IMR-90 (cell line): Measurements from ENCODE around the gene CMTM8.
"Not testable (repeated sequence)": the region's sequence is repeated elsewhere in the genome, so short reads cannot be mapped to it uniquely, and the experiment has no call there.

Experiments
- BHLHE40 ChIP-seq: fragments of 150-350 bp; IDR thresholded peaks from 2 replicates; pipeline ENCODE4 v1.6.1; 2016; ENCODE audit warnings: mild to moderate bottlenecking, low read depth, low read length
- CHD1 ChIP-seq: IDR thresholded peaks from 2 replicates; pipeline ENCODE4 v1.6.1; 2012; ENCODE audit warnings: low read depth, low read length, improper control_type of control experiment
- FOS ChIP-seq: fragments of 150-350 bp; IDR thresholded peaks from 2 replicates; pipeline ENCODE4 v1.6.1; 2016; ENCODE audit warnings: low read depth, low read length
- MAFK ChIP-seq: IDR thresholded peaks from 2 replicates; pipeline ENCODE4 v1.6.1; 2012; ENCODE audit warnings: low read depth, low read length, improper control_type of control experiment
- POLR2A ChIP-seq: IDR thresholded peaks from 2 replicates; pipeline ENCODE4 v1.6.1; 2012; ENCODE audit warnings: mild to moderate bottlenecking, low read depth, low read length
- RAD21 ChIP-seq: IDR thresholded peaks from 2 replicates; pipeline ENCODE4 v1.6.1; 2012; ENCODE audit warnings: low read length, improper control_type of control experiment
- RCOR1 ChIP-seq: IDR thresholded peaks from 2 replicates; pipeline ENCODE4 v1.6.1; 2012; ENCODE audit warnings: mild to moderate bottlenecking, low read length, improper control_type of control experiment; ENCODE audit not compliant: insufficient replicate concordance
- RFX5 ChIP-seq: IDR thresholded peaks from 2 replicates; pipeline ENCODE4 v1.8.0; 2012; ENCODE audit warnings: low read depth, mild to moderate bottlenecking, low read length, moderate library complexity
- TF ChIP-seq, protein P1 (sequence below): conservative IDR thresholded peaks from 2 replicates; pipeline ENCODE4 v1.5.1; 2012; ENCODE audit warnings: mild to moderate bottlenecking, low read depth, low read length, improper control_type of control experiment
- TF ChIP-seq, protein P2 (sequence below): fragments of 150-350 bp; IDR thresholded peaks from 2 replicates; pipeline ENCODE4 v1.6.1; 2017; ENCODE audit warnings: mild to moderate bottlenecking, antibody characterized with exemption, low read length, low read depth
- TF ChIP-seq, protein P3 (sequence below): fragments of 150-350 bp; IDR thresholded peaks from 2 replicates; pipeline ENCODE4 v1.6.1; 2016; ENCODE audit warnings: low read depth, mild to moderate bottlenecking, low read length, moderate library complexity, borderline replicate concordance

DNA sequence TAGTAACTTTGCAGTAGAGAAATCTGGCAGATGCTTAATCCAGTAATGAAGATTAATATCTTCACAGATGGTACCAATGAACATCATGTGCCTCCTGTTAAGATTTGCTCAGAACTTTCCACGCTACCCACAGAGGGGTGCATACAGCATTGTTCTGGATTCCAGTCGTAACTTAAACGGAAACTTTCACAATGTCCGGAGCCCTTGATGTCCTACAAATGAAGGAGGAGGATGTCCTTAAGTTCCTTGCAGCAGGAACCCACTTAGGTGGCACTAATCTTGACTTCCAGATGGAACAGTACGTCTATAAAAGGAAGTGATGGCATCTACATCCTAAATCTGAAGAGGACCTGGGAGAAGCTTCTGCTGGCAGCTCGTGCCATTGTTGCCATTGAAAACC is 47.9 kb upstream of the CMTM8 start:
- not testable (repeated sequence) for TF ChIP-seq CHD1, POLR2A, RAD21, RFX5, FOS, BHLHE40, MAFK, RCOR1
- TF ChIP-seq, protein P1, sequence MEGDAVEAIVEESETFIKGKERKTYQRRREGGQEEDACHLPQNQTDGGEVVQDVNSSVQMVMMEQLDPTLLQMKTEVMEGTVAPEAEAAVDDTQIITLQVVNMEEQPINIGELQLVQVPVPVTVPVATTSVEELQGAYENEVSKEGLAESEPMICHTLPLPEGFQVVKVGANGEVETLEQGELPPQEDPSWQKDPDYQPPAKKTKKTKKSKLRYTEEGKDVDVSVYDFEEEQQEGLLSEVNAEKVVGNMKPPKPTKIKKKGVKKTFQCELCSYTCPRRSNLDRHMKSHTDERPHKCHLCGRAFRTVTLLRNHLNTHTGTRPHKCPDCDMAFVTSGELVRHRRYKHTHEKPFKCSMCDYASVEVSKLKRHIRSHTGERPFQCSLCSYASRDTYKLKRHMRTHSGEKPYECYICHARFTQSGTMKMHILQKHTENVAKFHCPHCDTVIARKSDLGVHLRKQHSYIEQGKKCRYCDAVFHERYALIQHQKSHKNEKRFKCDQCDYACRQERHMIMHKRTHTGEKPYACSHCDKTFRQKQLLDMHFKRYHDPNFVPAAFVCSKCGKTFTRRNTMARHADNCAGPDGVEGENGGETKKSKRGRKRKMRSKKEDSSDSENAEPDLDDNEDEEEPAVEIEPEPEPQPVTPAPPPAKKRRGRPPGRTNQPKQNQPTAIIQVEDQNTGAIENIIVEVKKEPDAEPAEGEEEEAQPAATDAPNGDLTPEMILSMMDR, result not testable (repeated sequence)
- TF ChIP-seq, protein P2, sequence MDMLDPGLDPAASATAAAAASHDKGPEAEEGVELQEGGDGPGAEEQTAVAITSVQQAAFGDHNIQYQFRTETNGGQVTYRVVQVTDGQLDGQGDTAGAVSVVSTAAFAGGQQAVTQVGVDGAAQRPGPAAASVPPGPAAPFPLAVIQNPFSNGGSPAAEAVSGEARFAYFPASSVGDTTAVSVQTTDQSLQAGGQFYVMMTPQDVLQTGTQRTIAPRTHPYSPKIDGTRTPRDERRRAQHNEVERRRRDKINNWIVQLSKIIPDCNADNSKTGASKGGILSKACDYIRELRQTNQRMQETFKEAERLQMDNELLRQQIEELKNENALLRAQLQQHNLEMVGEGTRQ, result not testable (repeated sequence)
- TF ChIP-seq, protein P3, sequence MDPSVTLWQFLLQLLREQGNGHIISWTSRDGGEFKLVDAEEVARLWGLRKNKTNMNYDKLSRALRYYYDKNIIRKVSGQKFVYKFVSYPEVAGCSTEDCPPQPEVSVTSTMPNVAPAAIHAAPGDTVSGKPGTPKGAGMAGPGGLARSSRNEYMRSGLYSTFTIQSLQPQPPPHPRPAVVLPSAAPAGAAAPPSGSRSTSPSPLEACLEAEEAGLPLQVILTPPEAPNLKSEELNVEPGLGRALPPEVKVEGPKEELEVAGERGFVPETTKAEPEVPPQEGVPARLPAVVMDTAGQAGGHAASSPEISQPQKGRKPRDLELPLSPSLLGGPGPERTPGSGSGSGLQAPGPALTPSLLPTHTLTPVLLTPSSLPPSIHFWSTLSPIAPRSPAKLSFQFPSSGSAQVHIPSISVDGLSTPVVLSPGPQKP, result not testable (repeated sequence)
